ENCODE measurements around the gene MPPED1.

Gene MPPED1

GRCh38 chr22:43501878-43502277, 90.1 kb downstream of the MPPED1 start:
- H3K4me3 ChIP-seq = no peak overlapping the region
- H3K9ac ChIP-seq (ENCODE audit: insufficient read length) = no peak overlapping the region
- DNase-seq (ENCODE audit: low read depth, low spot score) = no peak
- no peaks in the 10 kb centered on the region for H3K9me3 ChIP-seq (ENCODE audit: low read depth, low read length)
- H3K36me3 ChIP-seq (ENCODE audit: insufficient read depth, low read length) = no peaks in the 10 kb centered on the region
- TF ChIP-seq EZH2 (IDR thresholded peaks at IDR 0.05) = no peak
- no peak for TF ChIP-seq FOXP2 (optimal IDR thresholded peaks at IDR 0.05; ENCODE audit: control extremely low read depth, extremely low read length, insufficient read depth)
- TF ChIP-seq POLR2AphosphoS5 (IDR thresholded peaks at IDR 0.05; ENCODE audit: borderline replicate concordance, low read depth, low read length) = no peak
- H3K27ac ChIP-seq = no peak overlapping the region

DNA sequence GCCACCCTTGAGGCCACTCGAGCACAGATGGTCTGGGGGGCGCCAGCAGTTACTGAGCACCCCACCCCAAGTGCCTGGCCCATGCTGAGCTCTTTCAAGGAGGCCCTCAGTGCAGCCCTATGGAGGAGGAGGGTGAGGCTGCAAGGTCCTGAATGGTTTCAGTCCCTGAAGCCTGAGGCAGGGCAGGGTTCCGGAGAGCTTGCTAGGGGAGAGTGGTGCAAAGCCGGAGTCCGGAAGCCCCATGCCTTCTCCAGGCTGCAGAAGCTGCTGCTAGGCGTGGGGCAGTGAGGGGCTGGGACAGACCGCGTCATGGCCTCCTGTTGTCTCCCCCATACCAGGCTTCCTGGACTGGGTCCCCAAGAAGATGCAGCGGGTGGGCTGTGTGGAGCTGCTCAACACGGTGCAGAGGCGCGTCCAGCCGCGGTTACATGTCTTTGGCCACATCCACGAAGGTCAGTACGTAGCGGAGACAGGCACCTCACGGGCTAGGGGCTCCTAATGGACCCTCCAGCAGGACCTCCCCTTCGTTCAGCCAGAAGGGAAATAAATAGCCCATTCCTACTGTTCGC, 90.6 kb downstream of the MPPED1 start:
- H3K36me3 ChIP-seq (ENCODE audit: insufficient read depth, low read length) = no peaks in the 10 kb centered on the region
- H3K4me3 ChIP-seq = no peak overlapping the region
- H3K9ac ChIP-seq (ENCODE audit: insufficient read length) = no peak overlapping the region
- DNase-seq (ENCODE audit: low read depth, low spot score) = no peak
- no peak for TF ChIP-seq POLR2AphosphoS5 (IDR thresholded peaks at IDR 0.05; ENCODE audit: borderline replicate concordance, low read depth, low read length)
- TF ChIP-seq FOXP2 (optimal IDR thresholded peaks at IDR 0.05; ENCODE audit: control extremely low read depth, extremely low read length, insufficient read depth) = no peak
- no peak for TF ChIP-seq EZH2 (IDR thresholded peaks at IDR 0.05)
- no peaks in the 10 kb centered on the region for H3K9me3 ChIP-seq (ENCODE audit: low read depth, low read length)
- no peak overlapping the region for H3K27ac ChIP-seq

DNA sequence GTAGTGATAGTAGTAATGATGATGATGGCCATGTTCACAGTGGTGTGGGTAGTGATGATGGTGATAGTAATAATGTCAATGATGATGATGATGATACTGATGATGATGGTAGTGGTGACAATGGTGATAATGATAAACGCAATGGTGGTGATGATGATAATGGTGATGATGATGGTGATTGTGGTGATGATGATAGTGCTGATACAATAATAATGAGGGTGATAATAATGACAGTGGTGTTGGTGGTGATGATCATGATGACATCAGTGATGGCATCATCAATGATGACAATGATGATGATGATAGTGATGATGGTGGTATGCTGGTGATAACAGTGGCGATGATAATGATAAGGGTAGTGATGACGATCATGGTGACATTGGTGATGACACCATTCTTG, 92.3 kb downstream of the MPPED1 start:
- Histone ChIP-seq H3K36me3 (ENCODE audit: insufficient read depth, low read length) (no peaks in the 10 kb centered on the region), H3K9ac (ENCODE audit: insufficient read length) (no peak overlapping the region), H3K4me3 (no peak overlapping the region), H3K9me3 (ENCODE audit: low read depth, low read length) (no peaks in the 10 kb centered on the region), H3K27ac (no peak overlapping the region)
- TF ChIP-seq POLR2AphosphoS5 (IDR thresholded peaks at IDR 0.05; ENCODE audit: borderline replicate concordance, low read depth, low read length) (no peak), EZH2 (IDR thresholded peaks at IDR 0.05) (no peak), FOXP2 (optimal IDR thresholded peaks at IDR 0.05; ENCODE audit: control extremely low read depth, extremely low read length, insufficient read depth) (no peak)
- DNase-seq (ENCODE audit: low read depth, low spot score) = no peak

DNA sequence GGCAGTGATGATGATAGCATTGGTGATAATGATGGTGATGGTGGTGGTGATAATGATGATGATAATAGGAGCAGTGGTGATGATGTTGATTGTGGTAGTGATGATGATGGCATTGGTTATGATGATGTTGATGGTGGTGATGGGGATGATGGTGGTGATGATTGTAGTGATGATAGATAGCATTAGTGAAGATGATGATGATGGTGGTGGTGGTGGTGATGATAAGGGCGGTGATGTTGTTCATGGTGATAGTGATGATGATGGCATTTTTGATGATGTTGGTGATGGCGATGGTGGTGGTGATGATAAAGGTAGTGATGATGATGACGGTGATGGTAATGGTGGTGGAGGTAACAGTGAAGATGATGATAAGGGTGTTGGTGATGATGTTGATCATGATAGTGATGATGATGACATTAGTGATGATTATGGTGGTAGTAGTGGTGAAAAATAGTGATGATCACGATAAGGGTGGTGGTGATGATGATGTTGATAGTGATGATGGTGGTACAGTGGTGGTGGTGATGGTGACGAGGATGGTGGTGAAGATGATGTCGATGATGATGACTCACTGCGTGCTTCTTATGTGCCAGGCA, 93.0 kb downstream of the MPPED1 start:
- TF ChIP-seq POLR2AphosphoS5 (IDR thresholded peaks at IDR 0.05; ENCODE audit: borderline replicate concordance, low read depth, low read length) = no peak
- no peak for DNase-seq (ENCODE audit: low read depth, low spot score)

GRCh38 chr22:43505423-43505822, 93.6 kb downstream of the MPPED1 start:
- Histone ChIP-seq H3K9ac (ENCODE audit: insufficient read length) (no peak overlapping the region), H3K4me3 (no peak overlapping the region), H3K27ac (no peak overlapping the region), H3K36me3 (ENCODE audit: insufficient read depth, low read length) (no peaks in the 10 kb centered on the region), H3K9me3 (ENCODE audit: low read depth, low read length) (no peaks in the 10 kb centered on the region)
- DNase-seq (ENCODE audit: low read depth, low spot score) = no peak
- no peak for TF ChIP-seq EZH2 (IDR thresholded peaks at IDR 0.05)
- TF ChIP-seq POLR2AphosphoS5 (IDR thresholded peaks at IDR 0.05; ENCODE audit: borderline replicate concordance, low read depth, low read length) = no peak
- no peak for TF ChIP-seq FOXP2 (optimal IDR thresholded peaks at IDR 0.05; ENCODE audit: control extremely low read depth, extremely low read length, insufficient read depth)

More for the DNA sequence above, 93.0 kb downstream of the MPPED1 start:
- Histone ChIP-seq H3K9me3 (ENCODE audit: low read depth, low read length) (no peaks in the 10 kb centered on the region), H3K9ac (ENCODE audit: insufficient read length) (no peak overlapping the region), H3K27ac (no peak overlapping the region), H3K36me3 (ENCODE audit: insufficient read depth, low read length) (no peaks in the 10 kb centered on the region), H3K4me3 (no peak overlapping the region)

DNA sequence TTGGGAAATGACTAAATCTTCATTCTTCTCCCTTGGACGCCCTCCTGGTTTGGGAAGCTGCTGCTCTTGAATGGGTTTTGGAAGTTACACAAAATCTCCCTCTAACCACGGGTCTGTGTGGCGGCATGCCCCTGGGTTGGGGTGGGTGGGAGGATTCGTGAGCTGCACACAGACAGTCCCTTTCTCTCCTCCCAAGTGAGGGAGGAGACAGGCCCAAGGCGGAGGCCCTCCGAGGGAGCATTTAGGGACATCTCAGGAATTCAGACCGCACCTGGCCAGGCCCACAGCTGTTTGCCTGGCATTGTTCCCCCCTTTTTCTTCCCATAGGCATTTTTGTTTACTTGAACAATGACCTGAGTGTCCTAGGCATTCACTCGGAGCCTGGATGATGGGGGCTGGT, 94.1 kb downstream of the MPPED1 start:
- H3K9me3 ChIP-seq (ENCODE audit: low read depth, low read length) = no peaks in the 10 kb centered on the region
- no peaks in the 10 kb centered on the region for H3K36me3 ChIP-seq (ENCODE audit: insufficient read depth, low read length)
- H3K9ac ChIP-seq (ENCODE audit: insufficient read length) = no peak overlapping the region
- TF ChIP-seq EZH2 (IDR thresholded peaks at IDR 0.05) (no peak), POLR2AphosphoS5 (IDR thresholded peaks at IDR 0.05; ENCODE audit: borderline replicate concordance, low read depth, low read length) (no peak), FOXP2 (optimal IDR thresholded peaks at IDR 0.05; ENCODE audit: control extremely low read depth, extremely low read length, insufficient read depth) (no peak)
- no peak overlapping the region for H3K4me3 ChIP-seq
- no peak for DNase-seq (ENCODE audit: low read depth, low spot score)
- H3K27ac ChIP-seq = no peak overlapping the region

GRCh38 chr22:43506487-43506886, 94.7 kb downstream of the MPPED1 start:
- H3K9ac ChIP-seq (ENCODE audit: insufficient read length) = no peak overlapping the region
- H3K9me3 ChIP-seq (ENCODE audit: low read depth, low read length) = no peaks in the 10 kb centered on the region
- H3K27ac ChIP-seq = no peak overlapping the region
- H3K4me3 ChIP-seq = no peak overlapping the region
- no peaks in the 10 kb centered on the region for H3K36me3 ChIP-seq (ENCODE audit: insufficient read depth, low read length)
- DNase-seq (ENCODE audit: low read depth, low spot score) = no peak
- TF ChIP-seq FOXP2 (optimal IDR thresholded peaks at IDR 0.05; ENCODE audit: control extremely low read depth, extremely low read length, insufficient read depth) = no peak
- TF ChIP-seq POLR2AphosphoS5 (IDR thresholded peaks at IDR 0.05; ENCODE audit: borderline replicate concordance, low read depth, low read length) = no peak
- no peak for TF ChIP-seq EZH2 (IDR thresholded peaks at IDR 0.05)

DNA sequence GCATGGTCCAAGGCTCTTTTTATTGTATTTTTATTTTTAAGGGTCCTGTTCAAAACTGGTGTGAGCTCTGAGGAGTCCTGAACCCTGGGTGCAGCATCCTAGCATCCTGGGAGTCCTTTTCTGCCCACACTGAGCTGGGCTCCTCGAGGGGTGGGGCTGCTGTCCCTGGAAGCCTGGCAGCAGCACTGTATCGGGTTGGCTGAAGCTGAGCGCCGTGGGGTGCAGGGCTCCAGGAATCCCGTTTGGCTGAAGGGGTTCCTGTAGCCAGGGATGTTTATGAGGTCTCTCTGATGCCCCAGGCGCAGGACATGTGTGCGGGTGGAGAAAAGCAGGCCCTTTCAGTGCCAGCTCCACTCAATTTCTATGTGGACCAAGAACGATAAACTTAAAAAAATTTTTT, 95.4 kb downstream of the MPPED1 start:
- Histone ChIP-seq H3K9ac (ENCODE audit: insufficient read length) (no peak overlapping the region), H3K36me3 (ENCODE audit: insufficient read depth, low read length) (no peaks in the 10 kb centered on the region), H3K27ac (no peak overlapping the region), H3K4me3 (no peak overlapping the region), H3K9me3 (ENCODE audit: low read depth, low read length) (no peaks in the 10 kb centered on the region)
- DNase-seq (ENCODE audit: low read depth, low spot score) = no peak
- TF ChIP-seq FOXP2 (optimal IDR thresholded peaks at IDR 0.05; ENCODE audit: control extremely low read depth, extremely low read length, insufficient read depth) (no peak), POLR2AphosphoS5 (IDR thresholded peaks at IDR 0.05; ENCODE audit: borderline replicate concordance, low read depth, low read length) (no peak)

- DNase-seq (ENCODE audit: low read depth, low spot score) = no peak
- Histone ChIP-seq H3K9me3 (ENCODE audit: low read depth, low read length) (no peaks in the 10 kb centered on the region), H3K27ac (no peak overlapping the region), H3K36me3 (ENCODE audit: insufficient read depth, low read length) (no peaks in the 10 kb centered on the region), H3K4me3 (no peak overlapping the region), H3K9ac (ENCODE audit: insufficient read length) (no peak overlapping the region)
- no peak for TF ChIP-seq POLR2AphosphoS5 (IDR thresholded peaks at IDR 0.05; ENCODE audit: borderline replicate concordance, low read depth, low read length)
- no peak for TF ChIP-seq FOXP2 (optimal IDR thresholded peaks at IDR 0.05; ENCODE audit: control extremely low read depth, extremely low read length, insufficient read depth)
- no peak for TF ChIP-seq EZH2 (IDR thresholded peaks at IDR 0.05)
These were observed 96.7 kb downstream of the MPPED1 start for GRCh38 chr22:43508489-43508888.
